Measurements from ENCODE around the gene BIK.

DNA sequence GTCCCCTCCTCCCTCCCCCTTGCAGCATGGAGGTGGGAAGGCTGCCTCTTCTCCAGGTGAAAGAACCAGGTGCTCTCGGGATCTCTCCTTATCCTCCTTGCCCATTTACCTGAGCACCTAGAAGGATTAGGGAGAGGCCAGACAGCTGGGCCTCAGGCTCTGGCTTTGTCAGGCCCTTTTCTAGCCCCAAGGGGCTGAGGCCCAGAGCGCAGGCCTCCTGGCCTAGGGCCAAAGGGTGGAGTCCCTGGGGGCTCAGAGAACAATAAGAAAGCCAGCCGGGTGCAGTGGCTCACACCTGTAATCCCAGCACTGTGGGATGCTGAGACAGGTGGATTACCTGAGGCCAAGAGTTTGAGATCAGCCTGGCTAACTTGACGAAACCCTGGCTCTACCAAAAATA, 16.0 kb upstream of the BIK start:
- TF ChIP-seq FOXM1 (IDR thresholded peaks at IDR 0.05; ENCODE audit: low read depth), result no peak
- no peak for TF ChIP-seq POLR2AphosphoS5 (IDR thresholded peaks at IDR 0.05; ENCODE audit: low read depth, low read length)
- TF ChIP-seq CHD2 (IDR thresholded peaks at IDR 0.05; ENCODE audit: low read length, partially characterized antibody), result no peak
- no peak for TF ChIP-seq NRF1 (IDR thresholded peaks at IDR 0.05; ENCODE audit: low read depth, low read length)
- no peak for TF ChIP-seq YY1 (IDR thresholded peaks at IDR 0.05; ENCODE audit: low read depth)
- no peak for TF ChIP-seq RFX5 (IDR thresholded peaks at IDR 0.05; ENCODE audit: low read length)
- TF ChIP-seq, protein P1, sequence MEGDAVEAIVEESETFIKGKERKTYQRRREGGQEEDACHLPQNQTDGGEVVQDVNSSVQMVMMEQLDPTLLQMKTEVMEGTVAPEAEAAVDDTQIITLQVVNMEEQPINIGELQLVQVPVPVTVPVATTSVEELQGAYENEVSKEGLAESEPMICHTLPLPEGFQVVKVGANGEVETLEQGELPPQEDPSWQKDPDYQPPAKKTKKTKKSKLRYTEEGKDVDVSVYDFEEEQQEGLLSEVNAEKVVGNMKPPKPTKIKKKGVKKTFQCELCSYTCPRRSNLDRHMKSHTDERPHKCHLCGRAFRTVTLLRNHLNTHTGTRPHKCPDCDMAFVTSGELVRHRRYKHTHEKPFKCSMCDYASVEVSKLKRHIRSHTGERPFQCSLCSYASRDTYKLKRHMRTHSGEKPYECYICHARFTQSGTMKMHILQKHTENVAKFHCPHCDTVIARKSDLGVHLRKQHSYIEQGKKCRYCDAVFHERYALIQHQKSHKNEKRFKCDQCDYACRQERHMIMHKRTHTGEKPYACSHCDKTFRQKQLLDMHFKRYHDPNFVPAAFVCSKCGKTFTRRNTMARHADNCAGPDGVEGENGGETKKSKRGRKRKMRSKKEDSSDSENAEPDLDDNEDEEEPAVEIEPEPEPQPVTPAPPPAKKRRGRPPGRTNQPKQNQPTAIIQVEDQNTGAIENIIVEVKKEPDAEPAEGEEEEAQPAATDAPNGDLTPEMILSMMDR (IDR thresholded peaks at IDR 0.05), result no peak
- no peak for TF ChIP-seq EZH2phosphoT487 (IDR thresholded peaks at IDR 0.05; ENCODE audit: borderline replicate concordance, low read depth)
- no peak for TF ChIP-seq SMC3 (IDR thresholded peaks at IDR 0.05; ENCODE audit: low read depth, low read length)
- no peak for TF ChIP-seq SIN3A (IDR thresholded peaks at IDR 0.05; ENCODE audit: borderline replicate concordance, low read depth, low read length)
- no peak for TF ChIP-seq FOSL2 (IDR thresholded peaks at IDR 0.05; ENCODE audit: borderline replicate concordance, low read depth)
- no peak for TF ChIP-seq RCOR1 (IDR thresholded peaks at IDR 0.05; ENCODE audit: low read length)
